ENCODE data around the gene CFAP77. TPM values are rescaled to one million over a fixed set of nuclear protein-coding genes. Genes with fewer than 3 reads are reported as not detected.

The CFAP77 gene
- total and polyA plus RNA-seq, 2 of the 8 experiments (the other 6 are each of a cell fraction or from before 2014, with no cell fraction given), result 0.63 to 0.97 TPM

- Histone ChIP-seq H3K4me2 (ENCODE audit: insufficient read depth in 1 of 2, low read depth in 2 of 2, low read length in 2 of 2) (peak overlapping the region; percentile 59 to 60; a peak in 3 of 4 replicates), H3K18ac (ENCODE audit: extremely low read depth, low read length) (no peak overlapping the region; the same call in 1 of the 2 replicates), H2BK20ac (ENCODE audit: low read length) (no peak overlapping the region), H2BK12ac (ENCODE audit: low read depth, low read length) (no peak overlapping the region), H3K9me3 (ENCODE audit: insufficient read depth in 2 of 2, low read depth in 1 of 2, low read length in 1 of 2) (no peaks in the 10 kb centered on the region), H4K91ac (replicated peaks; ENCODE audit: insufficient read length, low read length) (no peak overlapping the region), H2AK5ac (ENCODE audit: low read depth, low read length) (no peak overlapping the region), H3K27ac (ENCODE audit: low read depth, low read length) (no peak overlapping the region), H4K5ac (ENCODE audit: insufficient read length, low read depth, low read length) (no peak overlapping the region), H3K36me3 (ENCODE audit: control insufficient read depth in 2 of 4, insufficient read depth in 4 of 4, low read length in 3 of 4) (no peaks in the 10 kb centered on the region), H3K56ac (replicated peaks; ENCODE audit: insufficient read length, low read depth, low read length) (no peak overlapping the region), H3K27me3 (replicated peaks in 1 of 4; ENCODE audit: control insufficient read depth in 3 of 4, extremely low read depth in 1 of 4, insufficient read depth in 3 of 4, low read length in 3 of 4) (peaks cover 0 to 10% (median 2%) of the 10 kb centered on the region in 4 experiments; a peak in 5 of 7 replicates), H3K4me1 (replicated peaks in 1 of 4; ENCODE audit: control insufficient read depth in 3 of 4, insufficient read depth in 4 of 4, low read length in 3 of 4) (peaks cover 4 to 16% (median 13%) of the 10 kb centered on the region in 4 experiments; a peak in 6 of 7 replicates), H3K79me1 (ENCODE audit: low read depth, low read length) (no peaks in the 10 kb centered on the region), H4K20me1 (replicated peaks in 1 of 2; ENCODE audit: control insufficient read depth in 1 of 2, insufficient read depth in 2 of 2, low read length in 2 of 2) (no peaks in the 10 kb centered on the region), H2BK15ac (ENCODE audit: low read length) (no peak overlapping the region), H3K79me2 (ENCODE audit: control insufficient read depth in 1 of 2, insufficient read depth in 2 of 2, low read length in 2 of 2) (no peaks in the 10 kb centered on the region), H3K4ac (replicated peaks; ENCODE audit: insufficient read length, low read depth, low read length) (no peak overlapping the region), H3K9ac (replicated peaks in 1 of 4; ENCODE audit: extremely low read depth in 1 of 4, low read depth in 3 of 4, low read length in 3 of 4) (no peak overlapping the region), H4K8ac (ENCODE audit: extremely low read depth, insufficient read depth, low read length) (no peak overlapping the region), H3K23me2 (ENCODE audit: low read depth, low read length) (no peaks in the 10 kb centered on the region), H3K14ac (ENCODE audit: insufficient read length) (no peak overlapping the region), H3K23ac (ENCODE audit: insufficient read length) (no peak overlapping the region), H3K4me3 (ENCODE audit: extremely low read depth in 1 of 4, insufficient read depth in 2 of 4, low read depth in 3 of 4, low read length in 4 of 4) (peak overlapping the region in 1 of 4 experiments; percentile 46; a peak in 3 of 8 replicates), H2BK5ac (ENCODE audit: low read depth, low read length) (no peak overlapping the region), H2AFZ (ENCODE audit: low read length) (no peak overlapping the region), H2BK120ac (replicated peaks; ENCODE audit: low read depth, low read length) (no peak overlapping the region)
- POLR2A ChIA-PET (ENCODE audit: partially characterized antibody), result interaction anchor here (0.5 to 1.2 kb wide), 2 partner anchors 11 to 39 kb away, joined by 3 read pairs; no protein-coding TSS in a partner anchor
- 35% methylated on average over 7 of the region's 7 CpGs; no CpG with 5 or more reads in 1 of the 2 experiments for WGBS, 2 experiments (ENCODE audit: extremely low coverage in 1 of 2, insufficient coverage in 1 of 2, insufficient read length in 1 of 2, insufficient replicate concordance in 2 of 2, low coverage in 1 of 2, low lambda C conversion rate in 2 of 2, missing lambda C conversion rate in 1 of 2)
- CTCF ChIA-PET (ENCODE audit: partially characterized antibody), result interaction anchor here (0.6 to 1.7 kb wide), 4 partner anchors 10 to 1499 kb away, joined by 3 to 4 read pairs (median 4); no protein-coding TSS in a partner anchor
- FAIRE-seq, result no peak
- DNase-seq (ENCODE audit: low read depth in 1 of 2, low spot score in 2 of 2), result no peak
- TF ChIP-seq POU5F1 (IDR thresholded peaks at IDR 0.05; ENCODE audit: low read depth, low read length), result no peak
- TF ChIP-seq GABPA (IDR thresholded peaks at IDR 0.05; ENCODE audit: borderline replicate concordance, insufficient read depth, low read length), result no peak
- TF ChIP-seq HDAC6 (IDR thresholded peaks at IDR 0.05; ENCODE audit: low read depth, low read length), result no peak
- TF ChIP-seq GTF2F1 (IDR thresholded peaks at IDR 0.05; ENCODE audit: borderline replicate concordance, low read depth, low read length), result no peak
- no peak for TF ChIP-seq POLR2AphosphoS5 (IDR thresholded peaks at IDR 0.05; ENCODE audit: low read depth, low read length)
- no peak for TF ChIP-seq USF2 (IDR thresholded peaks at IDR 0.05; ENCODE audit: low read length)
- TF ChIP-seq SP1 (IDR thresholded peaks at IDR 0.05; ENCODE audit: low read depth, low read length), result no peak
- no peak for TF ChIP-seq MAFK (IDR thresholded peaks at IDR 0.05; ENCODE audit: low read depth, low read length)
- no peak for TF ChIP-seq RNF2 (IDR thresholded peaks at IDR 0.05; ENCODE audit: borderline replicate concordance, low read depth, low read length, missing control alignments, poor library complexity, severe bottlenecking)
- no peak for TF ChIP-seq BCL11A (IDR thresholded peaks at IDR 0.05; ENCODE audit: low read depth in 2 of 2, low read length in 2 of 2)
Observed at GRCh38 chr9:132425675-132426062, 15.7 kb downstream of the CFAP77 start.

Measured in H1 (cell line).